Common myeloid progenitor, CD34-positive (primary cell): Measurements from ENCODE around the gene ICAM5.

Experiments
- CTCF ChIA-PET: fragments of 350-600 bp; sonication (Branson Sonifier 250); formaldehyde crosslinking; loops from one replicate; lab custom pipeline; 2021; ENCODE audit warnings: antibody characterized with exemption; lab: Charles Lee
- POLR2A ChIA-PET: fragments of 350-600 bp; sonication (Branson Sonifier 250); formaldehyde crosslinking; loops from one replicate; lab custom pipeline; 2021; ENCODE audit warnings: antibody characterized with exemption; lab: Charles Lee
- DNase-seq, 3 donors: peaks; one replicate each; pipeline versions ENCODE4 v3.0.0 to v3.0.0-alpha.2; 2013
- H3K27ac ChIP-seq, 2 experiments: 1 replicate in 1 of 2; 2 replicates in 1 of 2; pipeline ENCODE4 v1.7.0; 2013; ENCODE audit warnings: inconsistent platforms in 2 of 2, low read length in 2 of 2, mild to moderate bottlenecking in 2 of 2, low read depth in 1 of 2, moderate library complexity in 1 of 2; ENCODE audit not compliant: severe bottlenecking in 2 of 2, insufficient read depth in 1 of 2, poor library complexity in 1 of 2
- H3K27me3 ChIP-seq, 5 experiments: replicated peaks in 2 of 5; 1 replicate in 3 of 5; 2 replicates in 2 of 5; pipeline versions ENCODE4 v1.6.1 to v1.7.0; 2013; ENCODE audit warnings: low read length in 4 of 5, mild to moderate bottlenecking in 2 of 5, moderate library complexity in 2 of 5, inconsistent platforms in 1 of 5; ENCODE audit not compliant: insufficient read depth in 5 of 5, control insufficient read depth in 4 of 5
- H3K36me3 ChIP-seq, 4 experiments: 1 replicate in 2 of 4; 2 replicates in 2 of 4; pipeline versions ENCODE4 v1.6.1 to v1.7.0; 2013; ENCODE audit warnings: low read length in 3 of 4, control low read depth in 1 of 4, mild to moderate bottlenecking in 1 of 4; ENCODE audit not compliant: control insufficient read depth in 4 of 4, insufficient read depth in 4 of 4
- H3K4me1 ChIP-seq, 4 experiments: 1 replicate in 3 of 4; 2 replicates in 1 of 4; pipeline versions ENCODE4 v1.6.1 to v1.7.1; 2013; ENCODE audit warnings: low read length in 3 of 4, mild to moderate bottlenecking in 3 of 4, control low read depth in 1 of 4, inconsistent platforms in 1 of 4, moderate library complexity in 1 of 4; ENCODE audit not compliant: control insufficient read depth in 4 of 4, insufficient read depth in 4 of 4; ENCODE audit errors: control extremely low read depth in 1 of 4
- H3K4me3 ChIP-seq, 7 experiments: 1 replicate in 4 of 7; 2 replicates in 3 of 7; pipeline versions ENCODE4 v1.5.1 to v1.7.0; 2013; ENCODE audit warnings: mild to moderate bottlenecking in 7 of 7, low read length in 6 of 7, moderate library complexity in 6 of 7, inconsistent platforms in 2 of 7, low read depth in 2 of 7, control low read depth in 1 of 7; ENCODE audit not compliant: insufficient read depth in 4 of 7, control insufficient read depth in 1 of 7; ENCODE audit errors: extremely low read depth in 1 of 7
- H3K9me3 ChIP-seq, 5 experiments: 1 replicate in 4 of 5; 2 replicates in 1 of 5; pipeline versions ENCODE4 v1.6.1 to v1.7.1; 2013; ENCODE audit warnings: low read length in 4 of 5, mild to moderate bottlenecking in 2 of 5, inconsistent platforms in 1 of 5, low read depth in 1 of 5, moderate library complexity in 1 of 5; ENCODE audit not compliant: control insufficient read depth in 4 of 5, insufficient read depth in 2 of 5; ENCODE audit errors: control extremely low read depth in 1 of 5
- WGBS: methylation state at CpG from one replicate; pipeline ENCODE4 v1.1.5; 2013; ENCODE audit not compliant: insufficient coverage; 5-methylcytosine and 5-hydroxymethylcytosine counted together

Gene ICAM5

GRCh38 chr19:10332158-10332964 lies 42.6 kb downstream of the ICAM5 start:
- Histone ChIP-seq H3K9me3 (no peaks in the 10 kb centered on the region), H3K4me3 (peak overlapping the region; percentile 78 to 95 (median 85)), H3K27me3 (no peaks in the 10 kb centered on the region), H3K4me1 (peaks cover 0 to 31% (median 24%) of the 10 kb centered on the region in 4 experiments), H3K36me3 (peaks cover 15 to 63% (median 49%) of the 10 kb centered on the region in 4 experiments), H3K27ac (peak overlapping the region; percentile 82 to 93)
- 63% methylated on average over 12 of the region's 18 CpGs for WGBS
- ChIA-PET POLR2A (no interaction called here), CTCF (interaction anchor here (1.1 to 1.8 kb wide), 2 partner anchors 41 to 72 kb away, joined by 3 to 5 read pairs; no protein-coding TSS in a partner anchor)
- no peak for DNase-seq

DNA sequence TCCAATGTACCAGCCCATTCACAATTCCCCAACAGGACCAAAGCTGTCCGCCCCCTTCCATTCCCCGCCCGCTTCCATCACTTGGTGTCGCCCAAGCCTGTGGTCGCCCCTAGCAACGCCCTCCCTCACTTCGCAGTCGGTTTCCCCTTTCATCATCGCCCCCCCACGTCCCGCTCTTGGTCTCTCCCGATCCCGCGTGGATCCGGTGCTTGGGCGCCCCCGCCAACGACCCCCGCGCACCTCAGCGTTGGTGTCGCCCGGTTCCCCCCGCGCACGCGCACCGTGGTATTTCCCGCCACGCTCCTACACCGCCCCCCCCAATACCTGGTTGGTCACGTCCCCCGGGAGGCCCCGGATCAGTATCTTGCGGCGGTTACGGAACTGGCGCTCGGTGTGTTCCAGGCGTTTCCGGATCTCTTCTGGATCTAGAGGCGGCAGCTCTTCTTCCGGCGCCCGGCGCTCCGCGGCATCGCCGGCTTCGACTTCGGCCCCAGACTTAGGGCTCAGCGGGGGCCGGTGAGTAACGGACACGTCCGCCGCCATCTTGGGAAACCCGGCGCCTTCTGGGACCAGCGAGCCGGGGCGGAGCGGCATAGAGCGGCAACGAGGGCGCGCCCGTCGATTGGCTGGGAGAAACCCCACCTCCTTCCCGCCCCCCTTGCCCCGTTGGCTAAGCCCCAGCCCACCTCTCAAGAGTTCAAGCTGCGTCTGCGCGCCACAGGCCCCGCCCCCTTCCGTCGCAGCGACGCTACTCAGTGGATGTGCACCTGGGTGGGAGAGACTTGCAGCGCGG lies 43.4 kb downstream of the ICAM5 start, which contains the start of gene RAVER1:
Gene RAVER1, minus strand, starts transcription at position 565 of the 793 bp plus-strand sequence. Its CDS starts 22 bp downstream, at position 543.
- H3K4me3 ChIP-seq: peak within 1 kb of the TSS; percentile 78 to 95 (median 85)
- WGBS: under 1% methylated on average over 56 of the region's 82 CpGs
- peak within 1 kb of the TSS; percentile 82 to 93 for H3K27ac ChIP-seq
- H3K36me3 ChIP-seq: peaks cover 10 to 55% (median 41%) of the 10 kb centered on the region in 4 experiments
- no peaks in the 10 kb centered on the region for H3K27me3 ChIP-seq
- peak; percentile 97 to 99 (median 99) for DNase-seq
- POLR2A ChIA-PET: interaction anchor here (0.9 to 1.0 kb wide), 4 partner anchors 12 to 47 kb away, joined by 3 to 4 read pairs (median 4); partner anchors contain the start of genes ICAM5 and TYK2
- peaks cover 0 to 31% (median 24%) of the 10 kb centered on the region in 4 experiments for H3K4me1 ChIP-seq
- no peaks in the 10 kb centered on the region for H3K9me3 ChIP-seq
- CTCF ChIA-PET: interaction anchor here (1.1 to 1.9 kb wide), 5 partner anchors 37 to 74 kb away, joined by 4 to 7 read pairs (median 5); partner anchors contain the start of gene ICAM4

DNA sequence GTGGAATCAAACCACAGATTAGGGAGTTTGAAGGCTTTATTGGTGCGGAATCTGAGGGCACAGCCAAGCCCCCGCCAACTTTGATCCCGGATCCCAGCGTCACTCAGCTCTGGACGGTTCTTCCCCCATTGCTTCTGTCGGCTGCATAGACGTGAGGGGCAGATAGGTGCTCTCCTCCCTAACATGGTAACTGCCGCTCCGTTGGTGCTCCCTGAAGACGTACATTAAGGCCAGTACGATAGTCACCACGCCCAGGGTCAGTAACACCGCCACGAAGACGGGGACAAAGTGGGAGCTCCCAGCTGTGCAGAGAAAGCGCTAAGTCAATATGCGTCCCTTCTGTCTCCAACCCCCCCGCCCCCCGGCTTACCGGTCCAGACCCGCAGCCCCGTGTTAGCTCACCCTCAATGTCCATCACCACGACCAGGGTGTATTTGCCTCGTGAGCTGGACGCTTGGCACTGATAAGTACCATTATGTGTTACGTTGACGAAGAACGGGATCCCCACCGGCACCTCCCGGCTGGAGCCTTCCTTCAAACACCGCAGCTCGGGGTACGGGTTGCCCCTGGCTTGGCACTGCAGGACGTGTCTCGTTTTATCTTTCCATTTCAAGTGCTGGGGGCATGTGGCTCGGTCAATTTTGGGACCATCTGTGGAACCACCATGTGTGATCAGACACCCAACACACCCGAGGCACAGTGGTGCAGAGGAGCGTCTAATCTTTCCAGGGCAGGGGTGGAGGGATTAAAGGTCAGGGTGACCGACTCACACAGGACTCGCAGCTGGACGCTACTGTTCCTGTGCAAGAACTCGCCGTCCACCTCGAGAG lies 44.2 kb downstream of the ICAM5 start:
- Histone ChIP-seq H3K27ac (peak overlapping the region in 1 of 2 experiments; percentile 93), H3K9me3 (no peaks in the 10 kb centered on the region), H3K4me3 (peak overlapping the region in 6 of 7 experiments; percentile 43 to 95 (median 88)), H3K4me1 (peaks cover 3 to 38% (median 32%) of the 10 kb centered on the region in 4 experiments), H3K27me3 (no peaks in the 10 kb centered on the region), H3K36me3 (peaks cover 6 to 47% (median 33%) of the 10 kb centered on the region in 4 experiments)
- ChIA-PET CTCF (interaction anchor here (0.6 to 1.9 kb wide), 9 partner anchors 10 to 172 kb away, joined by 3 to 7 read pairs (median 4); partner anchors contain the start of gene ICAM4), POLR2A (interaction anchor here (0.9 to 1.0 kb wide), 4 partner anchors 12 to 46 kb away, joined by 3 to 4 read pairs (median 4); partner anchors contain the start of genes ICAM5 and TYK2)
- 79% methylated on average over 34 of the region's 44 CpGs for WGBS
- no peak for DNase-seq

DNA sequence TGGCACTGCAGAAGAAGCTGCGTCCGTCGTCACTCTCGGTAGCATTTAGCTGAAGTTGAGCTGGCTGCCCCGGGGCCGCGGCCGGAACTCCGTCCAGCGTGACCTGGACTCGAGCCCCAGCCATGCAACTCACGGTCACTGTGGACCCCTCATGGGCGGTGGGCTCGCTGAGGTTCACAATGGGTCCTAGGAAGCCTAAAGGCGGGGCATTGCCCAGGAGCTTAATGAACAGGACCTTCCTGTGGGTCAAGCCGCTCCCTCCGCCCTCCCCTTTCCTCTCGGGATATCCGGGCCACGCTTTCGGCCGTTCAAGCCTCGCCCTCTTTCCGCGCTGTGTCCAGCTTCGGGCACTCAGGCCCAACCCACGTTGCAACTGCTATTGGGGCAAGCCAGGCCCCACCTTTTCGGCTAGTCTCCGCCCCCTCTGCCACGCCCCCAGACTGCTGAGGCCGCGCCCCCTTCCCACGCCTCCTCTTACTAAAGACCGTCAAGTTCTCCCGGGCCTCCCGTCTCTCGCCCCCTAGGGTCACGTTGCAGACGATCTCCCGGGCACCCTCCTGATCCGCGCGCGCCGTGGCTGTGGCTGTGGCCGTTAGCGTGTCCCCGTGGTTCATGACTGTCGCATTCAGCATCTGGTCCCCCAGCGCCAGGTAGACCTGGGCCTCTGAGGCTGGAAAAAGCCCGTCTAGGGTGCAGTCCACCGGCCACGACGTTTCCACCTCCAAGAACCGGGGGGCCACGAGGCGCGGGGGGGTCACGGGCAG lies 45.0 kb downstream of the ICAM5 start:
- 88% methylated on average over 57 of the region's 59 CpGs for WGBS
- Histone ChIP-seq H3K4me3 (no peak overlapping the region), H3K9me3 (no peaks in the 10 kb centered on the region), H3K27me3 (no peaks in the 10 kb centered on the region), H3K27ac (peak overlapping the region in 1 of 2 experiments; percentile 93), H3K36me3 (peaks cover 2 to 39% (median 25%) of the 10 kb centered on the region in 4 experiments), H3K4me1 (peaks cover 4 to 46% (median 39%) of the 10 kb centered on the region in 4 experiments)
- POLR2A ChIA-PET: no interaction called here
- CTCF ChIA-PET: interaction anchor here (0.6 to 1.9 kb wide), 10 partner anchors 9 to 173 kb away, joined by 3 to 7 read pairs (median 4); partner anchors contain the start of gene ICAM4
- peak; percentile 50 to 67 (median 63) for DNase-seq

DNA sequence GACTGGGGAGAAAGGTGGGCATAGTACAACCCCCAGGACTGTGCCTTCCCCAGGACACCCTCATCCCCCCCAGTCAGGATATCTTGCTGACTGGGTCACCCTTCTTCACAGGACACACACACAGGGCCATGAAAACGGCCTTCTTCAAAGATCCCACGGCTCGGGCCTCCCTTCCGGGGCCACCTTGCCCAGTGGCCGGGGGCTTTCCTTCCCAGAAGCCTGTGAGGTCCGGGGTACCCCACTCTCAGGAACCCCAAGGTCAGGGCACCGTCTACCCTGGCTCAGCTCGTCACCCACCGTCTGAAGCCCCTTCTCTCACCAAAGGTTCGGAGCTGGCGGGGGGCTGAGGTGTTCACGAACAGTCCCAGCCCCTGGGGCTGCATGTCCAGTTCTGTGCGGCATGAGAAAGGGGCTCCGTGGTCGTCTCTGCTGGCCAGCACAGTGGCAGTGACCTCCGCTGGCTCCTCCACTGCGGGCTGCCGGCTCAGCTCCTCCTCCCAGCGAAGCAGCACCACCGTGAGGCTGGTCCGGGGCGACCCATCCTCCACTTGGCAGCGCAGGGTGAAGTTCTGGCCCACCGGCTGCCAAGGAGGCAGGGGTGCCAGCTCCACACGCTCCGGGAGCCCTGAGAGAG lies 45.7 kb downstream of the ICAM5 start:
- H3K4me1 ChIP-seq: peaks cover 7 to 51% (median 44%) of the 10 kb centered on the region in 4 experiments
- DNase-seq: no peak
- no peaks in the 10 kb centered on the region for H3K27me3 ChIP-seq
- no peak overlapping the region for H3K4me3 ChIP-seq
- 95% methylated on average over 19 of the region's 26 CpGs for WGBS
- CTCF ChIA-PET: interaction anchor here (0.6 to 1.1 kb wide), 3 partner anchors 9 to 83 kb away, joined by 3 read pairs; no protein-coding TSS in a partner anchor
- H3K27ac ChIP-seq: no peak overlapping the region
- POLR2A ChIA-PET: no interaction called here
- H3K9me3 ChIP-seq: no peaks in the 10 kb centered on the region
- peaks cover under 1 to 33% (median 19%) of the 10 kb centered on the region in 4 experiments for H3K36me3 ChIP-seq
